ENCODE results near the gene DEF6. TPM values are rescaled to one million over a fixed set of nuclear protein-coding genes. Genes with fewer than 3 reads are reported as not detected.
"Not testable (repeated sequence)": the region's sequence is repeated elsewhere in the genome, so short reads cannot be mapped to it uniquely, and the experiment has no call there.

DEF6 gene
- total RNA-seq, 2 experiments from 2014 or later = 213 to 216 TPM

DNA sequence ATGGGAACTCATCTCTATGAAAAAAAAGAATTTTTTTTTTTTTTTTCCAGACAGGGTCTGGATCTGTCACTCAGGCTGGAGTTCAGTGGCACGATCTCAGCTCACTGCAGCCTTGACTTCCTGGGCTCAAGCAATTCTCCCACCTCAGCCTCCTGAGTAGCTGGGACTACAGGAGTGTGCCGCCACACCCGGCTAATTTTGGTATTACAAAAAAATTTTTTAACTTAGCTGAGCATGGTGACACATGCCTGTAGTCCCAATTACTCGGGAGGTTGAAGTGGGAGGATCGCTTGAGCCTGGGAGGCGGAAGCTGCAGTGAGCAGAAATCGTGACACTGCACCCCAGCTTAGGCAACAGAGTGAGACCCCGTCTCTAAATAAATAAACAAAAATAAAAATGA lies 7.5 kb downstream of the DEF6 start:
- H3K27ac Mint-ChIP-seq = no peak overlapping the region
- no peak for ATAC-seq (ENCODE audit: low read depth)

DNA sequence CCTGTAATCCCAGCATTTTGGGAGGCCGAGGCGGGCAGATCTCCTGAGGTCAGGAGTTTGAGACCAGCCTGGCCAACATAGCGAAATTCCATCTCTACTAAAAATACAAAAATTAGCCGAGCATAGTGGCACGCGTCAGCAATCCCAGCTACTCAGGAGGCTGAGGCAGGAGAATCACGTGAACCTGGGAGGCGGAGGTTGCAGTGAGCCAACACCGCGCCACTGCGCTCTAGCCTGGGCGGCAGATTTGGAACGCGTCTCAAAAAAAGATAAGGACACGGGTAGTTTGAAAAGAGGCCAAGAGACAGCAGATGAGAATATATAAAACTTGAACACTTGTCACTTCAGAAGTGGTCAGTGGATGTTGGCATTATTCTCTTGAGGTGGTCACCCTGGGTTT lies 9.5 kb downstream of the DEF6 start:
- DNase-seq; H3K9me3 Mint-ChIP-seq; ATAC-seq (ENCODE audit: low read depth); H3K4me3 Mint-ChIP-seq; H3K27me3 Mint-ChIP-seq; H3K27ac Mint-ChIP-seq; POLR2A ChIA-PET: not testable (repeated sequence)
- H3K36me3 Mint-ChIP-seq = peaks cover 44% of the 10 kb centered on the region
- H3K4me1 Mint-ChIP-seq = peaks cover 70% of the 10 kb centered on the region

More for the DNA sequence above, 7.5 kb downstream of the DEF6 start:
- Mint-ChIP-seq H3K4me3 (peak overlapping the region; percentile 26), H3K4me1 (peaks cover 67% of the 10 kb centered on the region), H3K27me3 (no peaks in the 10 kb centered on the region), H3K9me3 (no peaks in the 10 kb centered on the region), H3K36me3 (peaks cover 39% of the 10 kb centered on the region)
- POLR2A ChIA-PET = interaction anchor here (0.6 to 0.7 kb wide), 2 partner anchors 1237 to 1382 kb away, joined by 3 read pairs; no protein-coding TSS in a partner anchor
- DNase-seq = no peak

- ATAC-seq (ENCODE audit: low read depth); H3K9me3 Mint-ChIP-seq; H3K27me3 Mint-ChIP-seq; DNase-seq; H3K4me3 Mint-ChIP-seq: not testable (repeated sequence)
- Mint-ChIP-seq H3K27ac (peak overlapping the region; percentile 97), H3K4me1 (peaks cover 64% of the 10 kb centered on the region), H3K36me3 (peaks cover 46% of the 10 kb centered on the region)
- POLR2A ChIA-PET = interaction anchor here (0.7 to 1.0 kb wide), 2 partner anchors 10 to 1365 kb away, joined by 3 read pairs; no protein-coding TSS in a partner anchor
These were observed 10.9 kb downstream of the DEF6 start for GRCh38 chr6:35308543-35308942.

GRCh38 chr6:35309611-35310264 lies 12.1 kb downstream of the DEF6 start:
- Mint-ChIP-seq H3K9me3 (no peaks in the 10 kb centered on the region), H3K4me3 (peak overlapping the region; percentile 79), H3K36me3 (peaks cover 46% of the 10 kb centered on the region), H3K27ac (peak overlapping the region; percentile 97), H3K4me1 (peaks cover 62% of the 10 kb centered on the region), H3K27me3 (no peaks in the 10 kb centered on the region)
- ATAC-seq (ENCODE audit: low read depth) (no peak), DNase-seq (no peak)
- POLR2A ChIA-PET = interaction anchor here (0.6 to 3.3 kb wide), 5 partner anchors 10 to 1754 kb away, joined by 3 to 86 read pairs (median 5); partner anchors contain the start of genes DEF6 and FANCE

- H3K9me3 Mint-ChIP-seq = no peaks in the 10 kb centered on the region
- peaks cover 65% of the 10 kb centered on the region for H3K4me1 Mint-ChIP-seq
These were observed 12.7 kb downstream of the DEF6 start for GRCh38 chr6:35310265-35310831.

DNA sequence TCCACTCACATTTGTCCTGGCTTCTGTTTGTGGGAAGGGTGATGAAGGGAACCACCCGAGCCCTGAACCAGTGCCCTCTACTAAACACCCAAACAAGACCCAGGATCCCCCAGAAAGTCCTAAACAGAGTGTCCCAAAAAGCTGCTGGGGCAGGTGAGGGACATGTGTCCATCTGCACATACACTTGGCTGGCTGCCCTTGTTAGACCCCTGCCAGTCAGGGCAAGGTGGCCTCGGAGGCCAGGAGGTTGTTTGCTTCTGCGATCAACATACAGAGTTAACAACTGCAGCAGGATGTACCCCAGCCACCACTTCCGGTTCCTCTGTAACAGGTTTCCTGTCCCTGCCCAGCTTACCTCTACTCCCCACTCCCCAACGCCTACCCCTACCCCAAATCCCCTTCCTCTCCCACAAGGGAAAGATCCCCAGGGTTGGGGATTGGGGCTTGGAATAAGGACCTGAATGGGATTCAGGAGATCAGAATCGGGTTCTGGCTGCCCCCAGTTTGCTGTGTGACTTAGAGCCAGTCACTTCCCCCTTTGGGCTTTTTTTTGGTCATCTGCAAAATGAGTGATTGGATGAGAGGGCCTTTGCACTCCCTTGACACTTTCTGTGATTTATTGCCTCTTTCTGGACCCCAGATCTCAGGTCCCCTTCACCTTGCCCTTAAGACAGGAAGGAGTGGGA lies 13.9 kb downstream of the DEF6 start:
- Mint-ChIP-seq H3K4me3 (peak overlapping the region; percentile 79), H3K4me1 (peaks cover 65% of the 10 kb centered on the region), H3K36me3 (peaks cover 56% of the 10 kb centered on the region), H3K27me3 (no peaks in the 10 kb centered on the region), H3K9me3 (no peaks in the 10 kb centered on the region), H3K27ac (peak overlapping the region; percentile 97)
- ATAC-seq (ENCODE audit: low read depth) (peak; percentile 85), DNase-seq (peak; percentile 70)
- POLR2A ChIA-PET = interaction anchor here (2.1 to 3.3 kb wide), 3 partner anchors 12 to 140 kb away, joined by 8 to 86 read pairs (median 9); partner anchors contain the start of genes DEF6 and FANCE

More at GRCh38 chr6:35310265-35310831, 12.7 kb downstream of the DEF6 start:
- Mint-ChIP-seq H3K36me3 (peaks cover 50% of the 10 kb centered on the region), H3K27ac (peak overlapping the region; percentile 97), H3K27me3 (no peaks in the 10 kb centered on the region), H3K4me3 (peak overlapping the region; percentile 79)
- POLR2A ChIA-PET = interaction anchor here (0.6 to 3.3 kb wide), 4 partner anchors 11 to 1755 kb away, joined by 3 to 86 read pairs (median 6); partner anchors contain the start of genes DEF6 and FANCE
- DNase-seq (no peak), ATAC-seq (ENCODE audit: low read depth) (peak; percentile 44)

- peaks cover 61% of the 10 kb centered on the region for H3K4me1 Mint-ChIP-seq
- H3K36me3 Mint-ChIP-seq = peaks cover 57% of the 10 kb centered on the region
- H3K4me3 Mint-ChIP-seq = peak overlapping the region; percentile 79
- no peaks in the 10 kb centered on the region for H3K27me3 Mint-ChIP-seq
- H3K27ac Mint-ChIP-seq = peak overlapping the region; percentile 97
- POLR2A ChIA-PET = interaction anchor here (2.3 to 3.3 kb wide), 2 partner anchors 13 kb away, joined by 9 to 86 read pairs; partner anchors contain the start of gene DEF6
- H3K9me3 Mint-ChIP-seq = no peaks in the 10 kb centered on the region
- no peak for DNase-seq
- ATAC-seq (ENCODE audit: low read depth) = no peak
These were observed 14.6 kb downstream of the DEF6 start for GRCh38 chr6:35312076-35312800.

DNA sequence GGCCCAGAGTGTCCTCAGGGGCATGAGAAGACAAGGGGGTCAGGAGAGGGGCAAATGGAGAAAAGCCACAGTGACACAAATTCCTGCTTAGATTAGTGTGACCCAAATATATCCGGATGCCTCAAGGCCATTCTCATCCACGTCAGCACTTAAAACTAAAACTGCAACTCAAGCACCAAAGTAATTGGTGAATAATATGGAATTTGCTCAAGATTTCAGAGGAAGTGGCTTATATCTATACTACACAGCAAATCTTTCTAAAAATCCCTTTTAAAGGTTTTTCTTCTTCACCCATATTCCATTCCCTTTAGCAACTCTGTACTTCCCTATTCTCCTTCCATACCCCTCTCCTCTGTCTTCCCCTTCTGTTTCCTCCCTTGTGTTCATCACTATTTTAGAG lies 15.2 kb downstream of the DEF6 start:
- H3K4me3 Mint-ChIP-seq = no peak overlapping the region
- no peak for ATAC-seq (ENCODE audit: low read depth)

DNA sequence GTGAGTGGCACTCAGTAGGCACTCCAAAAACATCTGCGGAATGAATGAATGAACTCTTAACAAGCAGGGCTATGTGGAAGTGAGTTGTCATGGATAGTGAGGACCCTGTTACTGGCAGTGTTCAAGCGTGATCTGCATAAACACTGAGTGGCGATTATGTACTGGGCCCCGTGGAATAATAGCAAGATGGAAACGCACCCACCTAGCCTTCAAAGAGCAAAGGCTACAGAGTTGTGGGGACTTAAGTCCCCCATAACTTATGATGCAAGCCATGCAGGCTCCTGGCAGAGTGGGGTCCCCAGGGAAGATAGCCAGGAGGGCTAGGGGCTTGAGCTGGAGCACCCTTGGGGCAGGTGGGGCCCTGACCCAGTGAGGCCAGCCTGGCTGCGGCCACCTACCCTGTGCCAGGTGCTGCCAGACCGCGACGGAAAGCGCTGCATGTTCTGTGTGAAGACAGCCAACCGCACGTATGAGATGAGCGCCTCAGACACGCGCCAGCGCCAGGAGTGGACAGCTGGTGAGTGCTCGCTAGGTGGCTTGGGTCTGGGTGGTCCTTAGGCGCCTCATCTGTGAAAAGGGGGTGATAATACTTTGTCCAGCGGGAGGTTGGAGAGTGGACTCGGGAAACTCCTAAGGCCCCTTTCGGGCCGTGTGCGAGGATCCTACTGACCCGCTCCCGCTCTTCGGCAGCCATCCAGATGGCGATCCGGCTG lies 20.0 kb downstream of the DEF6 start:
- H3K36me3 Mint-ChIP-seq = peaks cover 62% of the 10 kb centered on the region
- POLR2A ChIA-PET = interaction anchor here (1.8 kb wide), 1 partner anchor 15 kb away, joined by 6 read pairs; no protein-coding TSS in a partner anchor
- DNase-seq (no peak), ATAC-seq (ENCODE audit: low read depth) (no peak)
- peak overlapping the region; percentile 30 for H3K27ac Mint-ChIP-seq
- peaks cover 27% of the 10 kb centered on the region for H3K4me1 Mint-ChIP-seq
- no peak overlapping the region for H3K4me3 Mint-ChIP-seq
- H3K9me3 Mint-ChIP-seq = no peaks in the 10 kb centered on the region
- H3K27me3 Mint-ChIP-seq = no peaks in the 10 kb centered on the region

More for the DNA sequence above, 15.2 kb downstream of the DEF6 start:
- no peak for DNase-seq
- Mint-ChIP-seq H3K27me3 (no peaks in the 10 kb centered on the region), H3K9me3 (no peaks in the 10 kb centered on the region), H3K27ac (peak overlapping the region; percentile 97), H3K36me3 (peaks cover 59% of the 10 kb centered on the region), H3K4me1 (peaks cover 57% of the 10 kb centered on the region)
- POLR2A ChIA-PET = interaction anchor here (1.6 to 3.3 kb wide), 3 partner anchors 11 to 13 kb away, joined by 4 to 86 read pairs (median 9); partner anchors contain the start of gene DEF6

- POLR2A ChIA-PET = interaction anchor here (1.8 kb wide), 1 partner anchor 16 kb away, joined by 6 read pairs; no protein-coding TSS in a partner anchor
- no peaks in the 10 kb centered on the region for H3K9me3 Mint-ChIP-seq
- H3K27ac Mint-ChIP-seq = no peak overlapping the region
- H3K36me3 Mint-ChIP-seq = peaks cover 58% of the 10 kb centered on the region
- H3K27me3 Mint-ChIP-seq = no peaks in the 10 kb centered on the region
- ATAC-seq (ENCODE audit: low read depth) (no peak), DNase-seq (no peak)
- peaks cover 22% of the 10 kb centered on the region for H3K4me1 Mint-ChIP-seq
- H3K4me3 Mint-ChIP-seq = no peak overlapping the region
These were observed 20.9 kb downstream of the DEF6 start for GRCh38 chr6:35318196-35319171.

DNA sequence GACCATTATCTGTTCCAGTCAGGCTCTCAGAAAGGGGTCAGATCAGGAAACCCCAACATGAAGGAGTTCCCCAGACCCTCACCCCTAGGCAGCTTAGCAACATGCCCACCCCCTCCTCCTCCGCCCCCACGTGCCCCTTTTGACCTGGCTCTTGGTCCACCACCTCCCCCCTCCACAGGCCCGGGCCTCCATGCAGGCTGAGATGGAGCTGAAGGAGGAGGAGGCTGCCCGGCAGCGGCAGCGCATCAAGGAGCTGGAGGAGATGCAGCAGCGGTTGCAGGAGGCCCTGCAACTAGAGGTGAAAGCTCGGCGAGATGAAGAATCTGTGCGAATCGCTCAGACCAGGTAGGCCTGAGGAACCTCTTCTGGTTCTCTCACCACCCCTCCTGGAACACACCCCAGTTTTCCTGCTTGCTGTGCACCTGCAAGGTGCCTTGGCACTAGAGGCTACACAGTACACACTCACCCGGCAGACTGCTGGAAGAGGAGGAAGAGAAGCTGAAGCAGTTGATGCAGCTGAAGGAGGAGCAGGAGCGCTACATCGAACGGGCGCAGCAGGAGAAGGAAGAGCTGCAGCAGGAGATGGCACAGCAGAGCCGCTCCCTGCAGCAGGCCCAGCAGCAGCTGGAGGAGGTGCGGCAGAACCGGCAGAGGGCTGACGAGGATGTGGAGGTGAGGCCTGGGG lies 21.9 kb downstream of the DEF6 start:
- Mint-ChIP-seq H3K27me3 (no peaks in the 10 kb centered on the region), H3K36me3 (peaks cover 53% of the 10 kb centered on the region), H3K9me3 (no peaks in the 10 kb centered on the region), H3K4me3 (no peak overlapping the region), H3K4me1 (peaks cover 16% of the 10 kb centered on the region), H3K27ac (no peak overlapping the region)
- DNase-seq (no peak), ATAC-seq (ENCODE audit: low read depth) (no peak)
- POLR2A ChIA-PET = interaction anchor here (1.1 to 1.7 kb wide), 2 partner anchors 9 to 16 kb away, joined by 3 to 7 read pairs; no protein-coding TSS in a partner anchor
